Testis (tissue), 3 donors: ENCODE measurements around the gene CFAP221. TPM values are rescaled to one million over a fixed set of nuclear protein-coding genes. Genes with fewer than 3 reads are reported as not detected.

Experiments used
- DNase-seq: peaks from one replicate; pipeline ENCODE4 v3.0.0-alpha.2; 2019
- H3K27ac ChIP-seq, 2 donors: fragments of 200-600 bp; sonication (generic); one replicate each; pipeline ENCODE4 v1.5.1; 2019
- H3K27me3 ChIP-seq: fragments of 200-600 bp; sonication (generic); one replicate; pipeline ENCODE4 v1.5.1; 2019
- H3K36me3 ChIP-seq: fragments of 200-600 bp; sonication (generic); one replicate; pipeline ENCODE4 v1.5.1; 2017; ENCODE audit warnings: low read depth; ENCODE audit errors: missing control alignments
- H3K4me1 ChIP-seq: fragments of 200-600 bp; sonication (generic); one replicate; pipeline ENCODE4 v1.5.1; 2019
- H3K4me3 ChIP-seq, 2 donors: fragments of 200-600 bp; sonication (generic); one replicate each; pipeline ENCODE4 v1.5.1; 2017 to 2019
- H3K9me3 ChIP-seq: fragments of 200-600 bp; sonication (generic); one replicate; pipeline ENCODE4 v1.5.1; 2017
- CTCF ChIP-seq, 3 experiments: fragments of 450-650 bp in 2 of 3; fragments of 200-600 bp in 1 of 3; sonication (generic) in 1 of 3; IDR thresholded peaks; one replicate each; pipeline ENCODE4 v1.5.1; 2016 to 2019; ENCODE audit warnings: antibody characterized with exemption in 3 of 3, mild to moderate bottlenecking in 2 of 3, moderate library complexity in 1 of 3
- POLR2A ChIP-seq: fragments of 450-650 bp; IDR thresholded peaks from one replicate; pipeline ENCODE4 v1.6.1; 2017; ENCODE audit warnings: antibody characterized with exemption, mild to moderate bottlenecking, moderate library complexity
- WGBS, 2 donors: methylation state at CpG; one replicate each; pipeline ENCODE4 v1.1.5; 2018; 5-methylcytosine and 5-hydroxymethylcytosine counted together
- intact Hi-C: fragments of 100-400 bp; cut with DNase I; formaldehyde crosslinking; loops from one replicate; pipeline ENCODE4 v1.15.1; 2023; ENCODE audit warnings: low total_unique reads
- polyA plus RNA-seq: library from polyadenylated mRNA; stranded (reverse); fragments of 350-450 nt; fragmentation: Illumina TruSeq; extraction: RNeasy Lipid Tissue Mini Kit (QIAGEN cat#74804); gene quantifications from one replicate; pipeline ENCODE4 v1.2.3, GENCODE V29; 2014; ENCODE audit warnings: low read depth, low replicate concordance; ENCODE audit not compliant: insufficient read depth
- total RNA-seq, 2 donors: library from RNA; depleted of rRNA; stranded (reverse); fragments of >200 nt; gene quantifications; one replicate each; pipeline ENCODE4 v1.2.3, GENCODE V29; 2016

CFAP221 gene
- total and polyA plus RNA-seq, 3 donors from 2014 or later = 28.2 to 91.2 (median 62.4) TPM

GRCh38 chr2:119537792-119538191 is 6.5 kb upstream of the CFAP221 start:
- TF ChIP-seq POLR2A (no peak), CTCF (IDR thresholded peaks at IDR 0.05) (no peak)
- H3K36me3 ChIP-seq = no peaks in the 10 kb centered on the region
- no peak overlapping the region for H3K4me3 ChIP-seq
- intact Hi-C loops = no loop called here
- no peak overlapping the region for H3K27ac ChIP-seq
- no peaks in the 10 kb centered on the region for H3K27me3 ChIP-seq
- H3K4me1 ChIP-seq = no peaks in the 10 kb centered on the region
- no peaks in the 10 kb centered on the region for H3K9me3 ChIP-seq
- DNase-seq = no peak

- intact Hi-C loops = no loop called here
- WGBS, 2 donors = 72 to 86% methylated on average over 2 of the region's 2 CpGs
- no peaks in the 10 kb centered on the region for H3K27me3 ChIP-seq
- H3K36me3 ChIP-seq = no peaks in the 10 kb centered on the region
- no peak overlapping the region for H3K27ac ChIP-seq
- no peak for DNase-seq
- TF ChIP-seq CTCF (IDR thresholded peaks at IDR 0.05) = no peak
- TF ChIP-seq POLR2A = no peak
- H3K4me3 ChIP-seq = no peak overlapping the region
- peaks cover 4% of the 10 kb centered on the region for H3K4me1 ChIP-seq
- no peaks in the 10 kb centered on the region for H3K9me3 ChIP-seq
These were observed 2.8 kb upstream of the CFAP221 start for GRCh38 chr2:119541476-119541875.

GRCh38 chr2:119544939-119545475 is 758 bp downstream of the CFAP221 start:
- intact Hi-C loops = no loop called here
- Histone ChIP-seq H3K4me3 (peak overlapping the region; percentile 61 to 82), H3K27me3 (no peaks in the 10 kb centered on the region), H3K4me1 (peaks cover 4% of the 10 kb centered on the region), H3K36me3 (no peaks in the 10 kb centered on the region), H3K9me3 (no peaks in the 10 kb centered on the region), H3K27ac (peak overlapping the region in 1 of 2 donors; percentile 71)
- TF ChIP-seq POLR2A (no peak), CTCF (IDR thresholded peaks at IDR 0.05) (no peak)
- 35 to 39% methylated on average over 11 of the region's 11 CpGs for WGBS, 2 donors
- DNase-seq = no peak

GRCh38 chr2:119545754-119546446 is 1.7 kb downstream of the CFAP221 start:
- Histone ChIP-seq H3K27me3 (no peaks in the 10 kb centered on the region), H3K4me1 (peaks cover 4% of the 10 kb centered on the region), H3K9me3 (no peaks in the 10 kb centered on the region), H3K36me3 (no peaks in the 10 kb centered on the region), H3K4me3 (no peak overlapping the region), H3K27ac (no peak overlapping the region)
- intact Hi-C loops = no loop called here
- TF ChIP-seq POLR2A (no peak), CTCF (IDR thresholded peaks at IDR 0.05) (no peak)
- DNase-seq = no peak
- WGBS, 2 donors = 69 to 72% methylated on average over 6 of the region's 6 CpGs

GRCh38 chr2:119546447-119546767 is 2.2 kb downstream of the CFAP221 start:
- 83 to 86% methylated on average over 1 of the region's 1 CpG for WGBS, 2 donors
- intact Hi-C loops = no loop called here
- Histone ChIP-seq H3K27me3 (no peaks in the 10 kb centered on the region), H3K9me3 (no peaks in the 10 kb centered on the region), H3K27ac (no peak overlapping the region), H3K4me1 (peaks cover 4% of the 10 kb centered on the region), H3K36me3 (no peaks in the 10 kb centered on the region), H3K4me3 (no peak overlapping the region)
- DNase-seq = no peak
- no peak for TF ChIP-seq CTCF (IDR thresholded peaks at IDR 0.05)
- no peak for TF ChIP-seq POLR2A
